ENCODE data around the gene FUT8.
A peak's percentile ranks its signal among the peaks of the same experiment; 100 is the strongest.
"Not testable (repeated sequence)": the region's sequence is repeated elsewhere in the genome, so short reads cannot be mapped to it uniquely, and the experiment has no call there.

Gene FUT8

GRCh38 chr14:65453807-65454480 is 41.4 kb downstream of the FUT8 start:
- no peak overlapping the region for H3K27ac ChIP-seq (ENCODE audit: low read depth, low read length)
- no peaks in the 10 kb centered on the region for H3K4me1 ChIP-seq (ENCODE audit: control insufficient read depth, insufficient read depth, low read length)
- no peaks in the 10 kb centered on the region; the same call in 1 of the 2 replicates for H3K36me3 ChIP-seq (ENCODE audit: control insufficient read depth, insufficient read depth, low read length)
- peaks cover 7% of the 10 kb centered on the region; the same call in 1 of the 2 replicates for H3K9me3 ChIP-seq (ENCODE audit: control insufficient read depth, insufficient read depth, low read depth, low read length)
- no peaks in the 10 kb centered on the region for H3K27me3 ChIP-seq (ENCODE audit: control insufficient read depth, insufficient read depth, low read length)
- no peak overlapping the region for H3K4me3 ChIP-seq (ENCODE audit: low read depth, low read length)
- no peak overlapping the region for H3K9ac ChIP-seq (ENCODE audit: low read length)

- no peaks in the 10 kb centered on the region; the same call in 1 of the 2 replicates for H3K36me3 ChIP-seq (ENCODE audit: control insufficient read depth, insufficient read depth, low read length)
- no peaks in the 10 kb centered on the region for H3K4me1 ChIP-seq (ENCODE audit: control insufficient read depth, insufficient read depth, low read length)
- no peaks in the 10 kb centered on the region for H3K27me3 ChIP-seq (ENCODE audit: control insufficient read depth, insufficient read depth, low read length)
- H3K27ac ChIP-seq (ENCODE audit: low read depth, low read length): no peak overlapping the region
- H3K4me3 ChIP-seq (ENCODE audit: low read depth, low read length): no peak overlapping the region
- peaks cover 7% of the 10 kb centered on the region; the same call in 1 of the 2 replicates for H3K9me3 ChIP-seq (ENCODE audit: control insufficient read depth, insufficient read depth, low read depth, low read length)
- no peak overlapping the region for H3K9ac ChIP-seq (ENCODE audit: low read length)
These were observed 43.7 kb downstream of the FUT8 start for GRCh38 chr14:65456247-65456646.

DNA sequence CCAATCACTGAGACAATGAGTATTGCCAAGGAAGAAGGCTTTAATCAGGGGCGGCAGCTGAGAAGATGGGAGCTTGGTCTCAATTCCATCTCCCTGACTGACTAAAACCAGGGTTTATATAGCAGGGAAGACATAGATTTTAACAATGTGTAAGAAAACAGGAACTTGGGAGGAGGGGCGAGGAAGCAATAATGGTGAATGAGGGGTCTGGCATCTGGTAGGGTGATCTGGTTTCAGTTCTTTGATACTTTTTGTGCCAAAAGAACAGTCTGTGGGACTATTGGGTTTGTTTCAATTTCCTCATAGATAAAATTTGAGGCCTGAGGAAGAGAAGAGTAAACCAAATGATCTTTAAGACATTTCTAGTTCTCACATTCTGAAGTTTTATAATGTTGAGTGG is 49.2 kb downstream of the FUT8 start:
- no peaks in the 10 kb centered on the region for H3K9me3 ChIP-seq (ENCODE audit: control insufficient read depth, insufficient read depth, low read depth, low read length)
- no peak overlapping the region for H3K4me3 ChIP-seq (ENCODE audit: low read depth, low read length)
- H3K9ac ChIP-seq (ENCODE audit: low read length): no peak overlapping the region
- H3K27ac ChIP-seq (ENCODE audit: low read depth, low read length): no peak overlapping the region
- H3K4me1 ChIP-seq (ENCODE audit: control insufficient read depth, insufficient read depth, low read length): no peaks in the 10 kb centered on the region
- no peaks in the 10 kb centered on the region for H3K27me3 ChIP-seq (ENCODE audit: control insufficient read depth, insufficient read depth, low read length)
- no peaks in the 10 kb centered on the region for H3K36me3 ChIP-seq (ENCODE audit: control insufficient read depth, insufficient read depth, low read length)

DNA sequence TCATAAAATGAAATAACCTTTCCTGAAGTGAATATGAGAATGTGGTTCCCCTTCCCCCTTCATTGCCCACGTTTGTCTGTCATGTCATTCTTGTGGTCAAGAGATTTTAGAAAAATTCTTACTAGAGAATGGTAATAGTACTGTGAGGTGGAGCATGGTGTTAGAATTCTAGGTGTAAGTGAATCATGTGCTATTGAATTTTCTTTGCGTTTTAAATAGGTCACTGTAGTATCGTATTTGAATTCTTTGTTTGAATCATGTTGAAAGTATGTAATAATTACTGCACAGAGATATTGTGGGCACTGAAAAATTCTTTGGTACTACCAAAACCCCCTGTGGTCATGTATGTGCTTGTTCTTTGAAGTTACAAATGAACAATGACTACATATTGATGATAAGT is 49.9 kb downstream of the FUT8 start:
- Histone ChIP-seq H3K9ac (ENCODE audit: low read length) (no peak overlapping the region), H3K27ac (ENCODE audit: low read depth, low read length) (no peak overlapping the region), H3K27me3 (ENCODE audit: control insufficient read depth, insufficient read depth, low read length) (no peaks in the 10 kb centered on the region), H3K4me1 (ENCODE audit: control insufficient read depth, insufficient read depth, low read length) (no peaks in the 10 kb centered on the region), H3K4me3 (ENCODE audit: low read depth, low read length) (no peak overlapping the region), H3K9me3 (ENCODE audit: control insufficient read depth, insufficient read depth, low read depth, low read length) (no peaks in the 10 kb centered on the region), H3K36me3 (ENCODE audit: control insufficient read depth, insufficient read depth, low read length) (no peaks in the 10 kb centered on the region)

GRCh38 chr14:65465584-65465983 is 53.1 kb downstream of the FUT8 start:
- no peak overlapping the region for H3K4me3 ChIP-seq (ENCODE audit: low read depth, low read length)
- H3K9me3 ChIP-seq (ENCODE audit: control insufficient read depth, insufficient read depth, low read depth, low read length): no peaks in the 10 kb centered on the region
- H3K36me3 ChIP-seq (ENCODE audit: control insufficient read depth, insufficient read depth, low read length): no peaks in the 10 kb centered on the region
- H3K4me1 ChIP-seq (ENCODE audit: control insufficient read depth, insufficient read depth, low read length): peaks cover 28% of the 10 kb centered on the region
- H3K27ac ChIP-seq (ENCODE audit: low read depth, low read length): no peak overlapping the region
- H3K9ac ChIP-seq (ENCODE audit: low read length): no peak overlapping the region
- H3K27me3 ChIP-seq (ENCODE audit: control insufficient read depth, insufficient read depth, low read length): no peaks in the 10 kb centered on the region

DNA sequence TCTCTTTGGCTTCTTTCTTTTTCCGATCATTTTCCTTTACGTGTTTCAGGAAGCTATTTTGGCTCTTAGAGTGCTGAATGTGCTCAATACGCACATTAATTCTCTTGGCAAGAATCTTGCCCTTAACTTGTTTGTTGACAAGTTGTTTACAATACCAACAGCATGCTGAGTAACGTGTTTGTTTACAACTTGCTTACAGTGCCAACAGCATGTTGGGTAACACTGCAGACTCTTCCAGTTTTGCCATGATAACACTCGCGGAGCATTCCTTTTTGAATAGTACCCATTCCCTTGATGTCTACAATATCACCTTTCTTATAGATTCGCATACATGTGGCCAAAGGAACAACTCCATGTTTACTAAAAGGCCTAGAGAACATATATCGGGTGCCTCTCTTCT is 55.4 kb downstream of the FUT8 start:
- not testable (repeated sequence) for H3K27ac ChIP-seq (ENCODE audit: low read depth, low read length); H3K36me3 ChIP-seq (ENCODE audit: control insufficient read depth, insufficient read depth, low read length)
- H3K4me1 ChIP-seq (ENCODE audit: control insufficient read depth, insufficient read depth, low read length): peaks cover 47% of the 10 kb centered on the region

GRCh38 chr14:65469903-65470302 is 57.4 kb downstream of the FUT8 start:
- H3K36me3 ChIP-seq (ENCODE audit: control insufficient read depth, insufficient read depth, low read length): no peaks in the 10 kb centered on the region
- peak overlapping the region; percentile 43 for H3K27ac ChIP-seq (ENCODE audit: low read depth, low read length)
- H3K9me3 ChIP-seq (ENCODE audit: control insufficient read depth, insufficient read depth, low read depth, low read length): no peaks in the 10 kb centered on the region
- H3K9ac ChIP-seq (ENCODE audit: low read length): no peak overlapping the region
- H3K4me1 ChIP-seq (ENCODE audit: control insufficient read depth, insufficient read depth, low read length): peaks cover 47% of the 10 kb centered on the region
- H3K27me3 ChIP-seq (ENCODE audit: control insufficient read depth, insufficient read depth, low read length): no peaks in the 10 kb centered on the region
- no peak overlapping the region for H3K4me3 ChIP-seq (ENCODE audit: low read depth, low read length)

More for the DNA sequence above, 55.4 kb downstream of the FUT8 start:
- H3K4me3 ChIP-seq (ENCODE audit: low read depth, low read length); H3K27me3 ChIP-seq (ENCODE audit: control insufficient read depth, insufficient read depth, low read length); H3K9ac ChIP-seq (ENCODE audit: low read length); H3K9me3 ChIP-seq (ENCODE audit: control insufficient read depth, insufficient read depth, low read depth, low read length): not testable (repeated sequence)

- H3K27me3 ChIP-seq (ENCODE audit: control insufficient read depth, insufficient read depth, low read length): no peaks in the 10 kb centered on the region
- H3K4me3 ChIP-seq (ENCODE audit: low read depth, low read length): no peak overlapping the region
- H3K9ac ChIP-seq (ENCODE audit: low read length): no peak overlapping the region
- H3K27ac ChIP-seq (ENCODE audit: low read depth, low read length): peak overlapping the region; percentile 43; the same call in 1 of the 2 replicates
- no peaks in the 10 kb centered on the region for H3K36me3 ChIP-seq (ENCODE audit: control insufficient read depth, insufficient read depth, low read length)
- no peaks in the 10 kb centered on the region for H3K9me3 ChIP-seq (ENCODE audit: control insufficient read depth, insufficient read depth, low read depth, low read length)
- H3K4me1 ChIP-seq (ENCODE audit: control insufficient read depth, insufficient read depth, low read length): peaks cover 47% of the 10 kb centered on the region
These were observed 57.9 kb downstream of the FUT8 start for GRCh38 chr14:65470404-65470880.

DNA sequence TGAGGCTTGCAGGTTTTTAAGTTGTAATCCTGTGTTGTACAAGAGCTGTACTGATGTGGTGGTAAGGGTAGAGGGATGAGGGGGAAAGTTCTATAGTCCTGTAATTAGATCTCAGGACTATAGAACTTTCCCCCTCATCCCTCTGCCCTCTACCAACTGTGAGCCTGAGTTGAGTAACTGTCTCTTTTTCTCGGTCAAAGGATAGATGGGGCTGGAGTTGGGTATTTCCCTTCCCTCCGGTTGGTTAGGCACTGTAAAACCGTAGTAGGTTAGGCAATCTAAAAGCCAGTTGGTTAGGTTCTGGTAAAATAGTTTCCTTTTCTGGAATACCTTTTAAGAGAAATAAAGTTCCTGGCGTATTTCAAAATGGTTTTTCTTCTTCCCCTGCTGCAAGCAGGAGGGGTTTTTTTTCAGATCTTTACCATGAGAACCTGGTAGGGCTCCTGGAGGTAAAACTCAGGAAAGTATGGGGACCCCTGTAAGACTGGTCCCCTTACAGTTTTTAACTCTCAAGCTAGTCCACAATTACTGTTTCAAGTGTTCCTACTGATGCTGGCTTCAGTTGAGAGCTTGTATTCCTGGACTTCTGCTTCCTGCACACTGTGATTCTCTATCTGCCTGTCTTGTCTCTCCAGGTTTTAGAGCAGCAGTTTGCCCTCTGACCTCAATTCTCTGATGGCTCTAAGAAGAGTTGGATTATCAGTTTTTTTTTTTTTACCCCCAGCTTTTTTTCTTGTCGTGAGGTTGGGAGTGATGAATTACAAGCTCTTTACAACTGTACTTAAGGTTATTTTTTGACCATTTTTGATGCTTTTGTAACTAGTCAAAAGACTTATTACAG is 58.7 kb downstream of the FUT8 start:
- no peaks in the 10 kb centered on the region for H3K36me3 ChIP-seq (ENCODE audit: control insufficient read depth, insufficient read depth, low read length)
- no peak overlapping the region for H3K27ac ChIP-seq (ENCODE audit: low read depth, low read length)
- H3K9me3 ChIP-seq (ENCODE audit: control insufficient read depth, insufficient read depth, low read depth, low read length): no peaks in the 10 kb centered on the region
- no peak overlapping the region for H3K9ac ChIP-seq (ENCODE audit: low read length)
- peaks cover 55% of the 10 kb centered on the region for H3K4me1 ChIP-seq (ENCODE audit: control insufficient read depth, insufficient read depth, low read length)
- no peaks in the 10 kb centered on the region for H3K27me3 ChIP-seq (ENCODE audit: control insufficient read depth, insufficient read depth, low read length)
- no peak overlapping the region for H3K4me3 ChIP-seq (ENCODE audit: low read depth, low read length)

- peaks cover 62% of the 10 kb centered on the region for H3K4me1 ChIP-seq (ENCODE audit: control insufficient read depth, insufficient read depth, low read length)
- H3K9ac ChIP-seq (ENCODE audit: low read length): no peak overlapping the region
- no peaks in the 10 kb centered on the region for H3K36me3 ChIP-seq (ENCODE audit: control insufficient read depth, insufficient read depth, low read length)
- no peaks in the 10 kb centered on the region for H3K27me3 ChIP-seq (ENCODE audit: control insufficient read depth, insufficient read depth, low read length)
- H3K27ac ChIP-seq (ENCODE audit: low read depth, low read length): no peak overlapping the region
- H3K4me3 ChIP-seq (ENCODE audit: low read depth, low read length): no peak overlapping the region
- H3K9me3 ChIP-seq (ENCODE audit: control insufficient read depth, insufficient read depth, low read depth, low read length): no peaks in the 10 kb centered on the region
These were observed 59.7 kb downstream of the FUT8 start for GRCh38 chr14:65472189-65472588.

GRCh38 chr14:65476273-65476941 is 63.9 kb downstream of the FUT8 start:
- H3K27ac ChIP-seq (ENCODE audit: low read depth, low read length): no peak overlapping the region
- H3K36me3 ChIP-seq (ENCODE audit: control insufficient read depth, insufficient read depth, low read length): no peaks in the 10 kb centered on the region
- H3K9ac ChIP-seq (ENCODE audit: low read length): no peak overlapping the region
- no peaks in the 10 kb centered on the region for H3K9me3 ChIP-seq (ENCODE audit: control insufficient read depth, insufficient read depth, low read depth, low read length)
- no peak overlapping the region for H3K4me3 ChIP-seq (ENCODE audit: low read depth, low read length)
- H3K27me3 ChIP-seq (ENCODE audit: control insufficient read depth, insufficient read depth, low read length): no peaks in the 10 kb centered on the region
- peaks cover 41% of the 10 kb centered on the region for H3K4me1 ChIP-seq (ENCODE audit: control insufficient read depth, insufficient read depth, low read length)

Data from HUES6 (cell line).